MM.1S (cell line): Measurements from ENCODE around the gene CTSA.

Experiments
- EZH2 ChIP-seq: fragments of 300-600 bp; sonication (generic); optimal IDR thresholded peaks from 2 replicates; pipeline ENCODE3; 2017; ENCODE audit warnings: low read depth, mild to moderate bottlenecking, antibody characterized with exemption, low read length, mixed read lengths
- TF ChIP-seq, protein P1 (sequence below): fragments of 300-600 bp; sonication (generic); IDR thresholded peaks from 2 replicates; pipeline ENCODE4 v1.5.1; 2016; ENCODE audit warnings: antibody characterized with exemption, low read length, mixed read lengths

DNA sequence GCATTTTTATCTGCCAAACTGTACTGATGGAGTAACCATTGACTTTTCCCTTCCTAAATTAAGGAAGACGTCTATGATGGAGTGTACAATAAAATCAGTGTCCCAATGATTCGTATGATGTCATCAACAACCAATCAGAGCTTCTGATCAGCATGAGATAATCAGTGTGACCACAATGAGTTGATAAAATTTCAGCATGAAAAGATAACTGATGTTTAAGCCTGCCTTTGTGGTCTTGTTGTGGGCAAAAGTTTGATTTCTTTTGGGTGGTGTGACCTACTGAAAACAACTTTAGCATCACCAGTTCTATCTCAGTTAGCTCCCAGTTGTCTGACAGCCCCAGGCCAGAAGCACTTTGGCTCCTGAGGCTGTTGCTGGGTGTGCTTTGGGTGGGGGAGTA is 46.6 kb downstream of the CTSA start:
- TF ChIP-seq, protein P1, sequence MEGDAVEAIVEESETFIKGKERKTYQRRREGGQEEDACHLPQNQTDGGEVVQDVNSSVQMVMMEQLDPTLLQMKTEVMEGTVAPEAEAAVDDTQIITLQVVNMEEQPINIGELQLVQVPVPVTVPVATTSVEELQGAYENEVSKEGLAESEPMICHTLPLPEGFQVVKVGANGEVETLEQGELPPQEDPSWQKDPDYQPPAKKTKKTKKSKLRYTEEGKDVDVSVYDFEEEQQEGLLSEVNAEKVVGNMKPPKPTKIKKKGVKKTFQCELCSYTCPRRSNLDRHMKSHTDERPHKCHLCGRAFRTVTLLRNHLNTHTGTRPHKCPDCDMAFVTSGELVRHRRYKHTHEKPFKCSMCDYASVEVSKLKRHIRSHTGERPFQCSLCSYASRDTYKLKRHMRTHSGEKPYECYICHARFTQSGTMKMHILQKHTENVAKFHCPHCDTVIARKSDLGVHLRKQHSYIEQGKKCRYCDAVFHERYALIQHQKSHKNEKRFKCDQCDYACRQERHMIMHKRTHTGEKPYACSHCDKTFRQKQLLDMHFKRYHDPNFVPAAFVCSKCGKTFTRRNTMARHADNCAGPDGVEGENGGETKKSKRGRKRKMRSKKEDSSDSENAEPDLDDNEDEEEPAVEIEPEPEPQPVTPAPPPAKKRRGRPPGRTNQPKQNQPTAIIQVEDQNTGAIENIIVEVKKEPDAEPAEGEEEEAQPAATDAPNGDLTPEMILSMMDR: no peak
- TF ChIP-seq EZH2: no peak
